SK-N-SH treated with all-trans-retinoic acid at 6 μM for 48 hours (cell line): ENCODE data around the gene ZNRF2.

Experiments
- ATAC-seq: fragments of 200-7000 bp; cut with Tn5 transposase; 3 replicates; pipeline ENCODE4 v1.9.1; 2020; ENCODE audit warnings: mild to moderate bottlenecking, moderate library complexity
- ARNTL ChIP-seq: fragments of 450-650 bp; formaldehyde crosslinking; IDR thresholded peaks from 2 replicates; pipeline ENCODE4 v1.5.0; 2020; ENCODE audit warnings: low read depth, mild to moderate bottlenecking, moderate library complexity, borderline replicate concordance
- CREB5 ChIP-seq: fragments of 250-450 bp; sonication (Bioruptor Pico); IDR thresholded peaks from 2 replicates; pipeline ENCODE4 v1.5.1; 2020; ENCODE audit warnings: low read depth, mild to moderate bottlenecking, moderate library complexity
- CSDC2 ChIP-seq: fragments of 250-450 bp; sonication (Bioruptor Pico); IDR thresholded peaks from 2 replicates; pipeline ENCODE4 v1.5.0; 2020; ENCODE audit warnings: mild to moderate bottlenecking, moderate library complexity
- CSRNP3 ChIP-seq: fragments of 250-450 bp; sonication (Bioruptor Pico); IDR thresholded peaks from 2 replicates; pipeline ENCODE4 v1.5.1; 2021; ENCODE audit warnings: mild to moderate bottlenecking, moderate library complexity
- ESRRG ChIP-seq: fragments of 250-450 bp; sonication (Bioruptor Pico); IDR thresholded peaks from 2 replicates; pipeline ENCODE4 v1.6.1; 2021; ENCODE audit warnings: mild to moderate bottlenecking
- GLIS3 ChIP-seq: fragments of 250-450 bp; sonication (Bioruptor Pico); IDR thresholded peaks from 2 replicates; pipeline ENCODE4 v1.5.0; 2020; ENCODE audit warnings: mild to moderate bottlenecking, moderate library complexity
- ISL1 ChIP-seq: fragments of 250-450 bp; sonication (Bioruptor Pico); IDR thresholded peaks from 2 replicates; pipeline ENCODE4 v2.1.2; 2022; ENCODE audit warnings: mild to moderate bottlenecking, moderate library complexity
- OSR1 ChIP-seq: fragments of 250-450 bp; sonication (Bioruptor Pico); IDR thresholded peaks from 2 replicates; pipeline ENCODE4 v1.8.0; 2022; ENCODE audit warnings: moderate library complexity, mild to moderate bottlenecking, inconsistent platforms
- PATZ1 ChIP-seq: fragments of 250-450 bp; sonication (Bioruptor Pico); IDR thresholded peaks from 2 replicates; pipeline ENCODE4 v1.8.0; 2020; ENCODE audit warnings: mild to moderate bottlenecking, moderate library complexity, borderline replicate concordance
- POU6F1 ChIP-seq: fragments of 250-450 bp; sonication (Bioruptor Pico); IDR thresholded peaks from 2 replicates; pipeline ENCODE4 v1.8.0; 2021; ENCODE audit warnings: low read depth, mild to moderate bottlenecking, moderate library complexity, borderline replicate concordance
- PPARA ChIP-seq: fragments of 250-450 bp; sonication (Bioruptor Pico); IDR thresholded peaks from 2 replicates; pipeline ENCODE4 v1.5.0; 2020; ENCODE audit warnings: mild to moderate bottlenecking, borderline replicate concordance
- RARB ChIP-seq: fragments of 250-450 bp; sonication (Bioruptor Pico); IDR thresholded peaks from 2 replicates; pipeline ENCODE4 v1.8.0; 2021; ENCODE audit warnings: mild to moderate bottlenecking, moderate library complexity
- SNAI2 ChIP-seq: fragments of 250-450 bp; sonication (Bioruptor Pico); IDR thresholded peaks from 2 replicates; pipeline ENCODE4 v1.5.0; 2020; ENCODE audit warnings: mild to moderate bottlenecking, moderate library complexity
- TSHZ2 ChIP-seq: fragments of 250-450 bp; sonication (Bioruptor Pico); IDR thresholded peaks from 2 replicates; pipeline ENCODE4 v1.5.0; 2020; ENCODE audit warnings: mild to moderate bottlenecking, moderate library complexity
- ZC3H10 ChIP-seq: fragments of 250-450 bp; sonication (Bioruptor Pico); IDR thresholded peaks from 2 replicates; pipeline ENCODE4 v1.5.1; 2021; ENCODE audit warnings: mild to moderate bottlenecking, moderate library complexity
- ZFP3 ChIP-seq: fragments of 250-450 bp; sonication (Bioruptor Pico); IDR thresholded peaks from 2 replicates; pipeline ENCODE4 v1.5.0; 2020; ENCODE audit warnings: mild to moderate bottlenecking, moderate library complexity
- ZNF565 ChIP-seq: fragments of 450-650 bp; formaldehyde crosslinking; conservative IDR thresholded peaks from 2 replicates; pipeline ENCODE4 v1.5.0; 2020; ENCODE audit warnings: low read depth, mild to moderate bottlenecking, moderate library complexity
- ZNF70 ChIP-seq: fragments of 450-650 bp; formaldehyde crosslinking; IDR thresholded peaks from 2 replicates; pipeline ENCODE4 v1.5.0; 2020; ENCODE audit warnings: mild to moderate bottlenecking, moderate library complexity
- ZNF8 ChIP-seq: fragments of 450-650 bp; formaldehyde crosslinking; IDR thresholded peaks from 2 replicates; pipeline ENCODE4 v1.5.0; 2020; ENCODE audit warnings: mild to moderate bottlenecking, moderate library complexity

ZNRF2 gene

GRCh38 chr7:30335763-30336487 lies 51.5 kb downstream of the ZNRF2 start:
- peak; percentile 49; the same call in 2 of the 3 replicates for ATAC-seq
- TF ChIP-seq POU6F1 (CRISPR knock-in tag) (no peak), ZC3H10 (CRISPR knock-in tag) (no peak), ZNF565 (CRISPR knock-in tag) (no peak), ESRRG (CRISPR knock-in tag) (no peak), ZFP3 (CRISPR knock-in tag) (no peak), CSRNP3 (CRISPR knock-in tag) (no peak), PATZ1 (no peak)

GRCh38 chr7:30344513-30344912 lies 60.1 kb downstream of the ZNRF2 start:
- ATAC-seq, result no peak
- TF ChIP-seq CSRNP3 (CRISPR knock-in tag), result no peak
- no peak for TF ChIP-seq SNAI2 (CRISPR knock-in tag)
- no peak for TF ChIP-seq PATZ1
- TF ChIP-seq RARB (CRISPR knock-in tag), result no peak
- TF ChIP-seq ZFP3 (CRISPR knock-in tag), result no peak
- TF ChIP-seq ARNTL, result no peak
- TF ChIP-seq TSHZ2 (CRISPR knock-in tag), result no peak
- TF ChIP-seq ESRRG (CRISPR knock-in tag), result no peak
- TF ChIP-seq GLIS3 (CRISPR knock-in tag), result no peak
- no peak for TF ChIP-seq ISL1 (CRISPR knock-in tag)
- no peak for TF ChIP-seq POU6F1 (CRISPR knock-in tag)
- TF ChIP-seq PPARA (CRISPR knock-in tag), result no peak
- no peak for TF ChIP-seq ZNF8 (CRISPR knock-in tag)
- no peak for TF ChIP-seq CREB5 (CRISPR knock-in tag)
- no peak for TF ChIP-seq ZC3H10 (CRISPR knock-in tag)
- no peak for TF ChIP-seq CSDC2 (CRISPR knock-in tag)
- no peak for TF ChIP-seq ZNF70
- no peak for TF ChIP-seq OSR1 (CRISPR knock-in tag)
- no peak for TF ChIP-seq ZNF565 (CRISPR knock-in tag)
